Measurements from ENCODE around the gene PSMD14.
A peak's percentile ranks its signal among the peaks of the same experiment; 100 is the strongest.

The PSMD14 gene

DNA sequence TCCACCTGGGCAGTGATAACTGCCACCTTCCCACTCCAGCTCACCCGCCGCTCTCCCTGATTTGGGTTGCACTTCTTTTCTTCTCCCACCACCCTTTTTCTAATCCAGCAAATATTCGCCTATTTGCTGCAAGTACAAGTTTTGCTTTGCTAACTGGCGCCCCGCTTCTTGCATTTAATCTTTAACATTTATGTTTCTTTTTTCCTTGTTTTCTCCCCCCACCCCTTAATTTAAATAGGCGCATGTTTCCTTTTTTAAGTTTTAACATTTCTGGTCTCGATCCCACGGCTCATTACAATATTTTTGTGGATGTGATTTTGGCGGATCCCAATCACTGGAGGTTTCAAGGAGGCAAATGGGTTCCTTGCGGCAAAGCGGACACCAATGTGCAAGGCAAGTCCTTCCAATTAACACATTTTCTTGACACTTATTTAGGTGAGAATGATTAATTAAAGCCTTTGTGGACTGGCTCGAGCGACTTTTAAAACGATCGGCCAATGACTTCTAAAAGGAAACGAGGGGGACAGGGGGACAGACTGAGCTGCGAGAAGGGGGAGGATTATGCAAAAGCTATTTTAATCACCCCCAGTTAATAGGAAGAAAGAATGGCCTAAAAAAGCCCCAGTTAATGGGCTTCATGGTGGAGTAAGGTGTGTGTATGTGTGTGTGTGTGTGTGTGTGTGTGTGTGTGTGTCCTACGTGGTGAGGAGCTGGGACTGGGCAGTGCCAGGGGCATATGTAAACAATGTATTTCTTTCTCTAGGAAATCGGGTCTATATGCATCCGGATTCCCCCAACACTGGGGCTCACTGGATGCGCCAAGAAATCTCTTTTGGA, 109.4 kb downstream of the PSMD14 start:
- no peaks in the 10 kb centered on the region for H3K36me3 ChIP-seq
- DNase-seq: no peak
- no peak overlapping the region for H3K27ac ChIP-seq
- H3K4me1 ChIP-seq: peaks cover 0 to 52% (median 33%) of the 10 kb centered on the region in 4 donors
- TF ChIP-seq, protein P1, sequence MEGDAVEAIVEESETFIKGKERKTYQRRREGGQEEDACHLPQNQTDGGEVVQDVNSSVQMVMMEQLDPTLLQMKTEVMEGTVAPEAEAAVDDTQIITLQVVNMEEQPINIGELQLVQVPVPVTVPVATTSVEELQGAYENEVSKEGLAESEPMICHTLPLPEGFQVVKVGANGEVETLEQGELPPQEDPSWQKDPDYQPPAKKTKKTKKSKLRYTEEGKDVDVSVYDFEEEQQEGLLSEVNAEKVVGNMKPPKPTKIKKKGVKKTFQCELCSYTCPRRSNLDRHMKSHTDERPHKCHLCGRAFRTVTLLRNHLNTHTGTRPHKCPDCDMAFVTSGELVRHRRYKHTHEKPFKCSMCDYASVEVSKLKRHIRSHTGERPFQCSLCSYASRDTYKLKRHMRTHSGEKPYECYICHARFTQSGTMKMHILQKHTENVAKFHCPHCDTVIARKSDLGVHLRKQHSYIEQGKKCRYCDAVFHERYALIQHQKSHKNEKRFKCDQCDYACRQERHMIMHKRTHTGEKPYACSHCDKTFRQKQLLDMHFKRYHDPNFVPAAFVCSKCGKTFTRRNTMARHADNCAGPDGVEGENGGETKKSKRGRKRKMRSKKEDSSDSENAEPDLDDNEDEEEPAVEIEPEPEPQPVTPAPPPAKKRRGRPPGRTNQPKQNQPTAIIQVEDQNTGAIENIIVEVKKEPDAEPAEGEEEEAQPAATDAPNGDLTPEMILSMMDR (IDR thresholded peaks at IDR 0.05): no peak
- peaks cover 0 to 73% of the 10 kb centered on the region in 2 donors for H3K27me3 ChIP-seq
- intact Hi-C loops (cut with DNase I; ENCODE audit: low total_unique reads): no loop called here
- H3K4me3 ChIP-seq: no peak overlapping the region
- H3K9me3 ChIP-seq: no peaks in the 10 kb centered on the region

DNA sequence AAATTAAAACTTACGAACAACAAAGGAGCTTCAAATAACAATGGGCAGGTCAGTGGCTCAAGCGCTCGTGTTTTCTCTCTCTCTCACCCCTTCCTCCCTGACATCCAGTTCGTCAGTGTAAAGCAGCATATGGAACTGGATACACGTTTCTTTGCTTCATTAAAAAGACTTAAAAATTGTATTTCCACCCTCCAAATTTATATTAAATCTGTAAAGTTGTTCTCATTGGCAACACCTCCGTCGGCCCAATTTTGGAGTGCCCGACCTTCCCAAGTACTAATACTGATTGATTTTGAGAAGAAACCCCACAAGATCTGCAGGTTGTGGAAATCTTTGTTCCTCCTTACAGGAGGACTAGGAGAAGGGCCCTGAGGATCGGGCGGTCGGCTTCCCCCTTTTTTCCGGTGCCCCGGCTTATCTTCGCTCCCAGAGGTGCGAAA, 110.1 kb downstream of the PSMD14 start:
- Histone ChIP-seq H3K9me3 (no peaks in the 10 kb centered on the region), H3K36me3 (no peaks in the 10 kb centered on the region), H3K4me3 (peak overlapping the region in 1 of 2 donors; percentile 17), H3K4me1 (peaks cover 0 to 54% (median 34%) of the 10 kb centered on the region in 4 donors), H3K27me3 (peaks cover 1 to 79% of the 10 kb centered on the region in 2 donors), H3K27ac (no peak overlapping the region)
- TF ChIP-seq, protein P1 (IDR thresholded peaks at IDR 0.05): no peak
- DNase-seq: no peak
- intact Hi-C loops (cut with DNase I; ENCODE audit: low total_unique reads): no loop called here

DNA sequence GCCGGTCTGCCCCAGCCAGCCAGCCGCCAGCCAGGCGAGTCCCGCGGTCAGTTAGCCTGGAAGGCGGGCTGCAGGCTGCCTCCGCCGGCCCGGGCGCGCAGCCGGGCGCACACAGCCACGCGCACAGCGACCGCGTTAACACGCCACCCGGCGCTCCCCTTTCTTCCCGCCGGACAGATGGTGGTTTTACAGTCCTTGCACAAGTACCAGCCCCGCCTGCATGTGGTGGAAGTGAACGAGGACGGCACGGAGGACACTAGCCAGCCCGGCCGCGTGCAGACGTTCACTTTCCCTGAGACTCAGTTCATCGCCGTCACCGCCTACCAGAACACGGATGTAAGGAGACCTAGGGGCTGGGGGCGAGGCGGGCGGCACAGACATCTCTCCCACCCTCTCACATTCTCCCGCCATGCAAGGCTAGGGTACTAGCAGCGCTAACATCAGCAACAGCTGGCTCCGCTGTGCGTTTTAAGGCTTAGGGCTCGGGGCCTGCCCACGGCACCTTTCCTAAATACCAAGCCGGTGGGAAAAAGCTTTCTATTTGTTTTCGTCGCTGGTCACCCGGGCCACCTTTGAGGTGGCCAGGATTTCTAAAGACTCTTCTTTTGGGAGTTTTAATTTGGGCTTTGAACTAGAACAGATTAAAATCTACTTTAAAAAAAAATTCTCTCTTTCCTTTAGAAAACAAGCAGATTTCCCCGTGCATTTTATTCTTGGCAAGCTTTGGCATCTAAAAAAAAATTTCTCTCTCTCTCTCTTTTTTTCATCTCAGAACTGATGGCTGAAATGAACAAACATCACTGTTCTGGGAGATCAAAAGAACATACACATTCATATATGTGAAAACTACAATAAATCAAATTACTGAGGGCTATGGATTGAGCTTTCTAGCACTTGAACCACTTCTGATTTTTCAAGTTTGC, 110.8 kb downstream of the PSMD14 start:
- no peak for DNase-seq
- H3K27me3 ChIP-seq: peaks cover 5 to 86% of the 10 kb centered on the region in 2 donors
- H3K4me1 ChIP-seq: peaks cover 0 to 59% (median 38%) of the 10 kb centered on the region in 4 donors
- H3K27ac ChIP-seq: no peak overlapping the region
- TF ChIP-seq, protein P1 (IDR thresholded peaks at IDR 0.05): no peak
- H3K36me3 ChIP-seq: no peaks in the 10 kb centered on the region
- H3K9me3 ChIP-seq: no peaks in the 10 kb centered on the region
- peak overlapping the region in 1 of 2 donors; percentile 17 for H3K4me3 ChIP-seq
- intact Hi-C loops (cut with DNase I; ENCODE audit: low total_unique reads): no loop called here

DNA sequence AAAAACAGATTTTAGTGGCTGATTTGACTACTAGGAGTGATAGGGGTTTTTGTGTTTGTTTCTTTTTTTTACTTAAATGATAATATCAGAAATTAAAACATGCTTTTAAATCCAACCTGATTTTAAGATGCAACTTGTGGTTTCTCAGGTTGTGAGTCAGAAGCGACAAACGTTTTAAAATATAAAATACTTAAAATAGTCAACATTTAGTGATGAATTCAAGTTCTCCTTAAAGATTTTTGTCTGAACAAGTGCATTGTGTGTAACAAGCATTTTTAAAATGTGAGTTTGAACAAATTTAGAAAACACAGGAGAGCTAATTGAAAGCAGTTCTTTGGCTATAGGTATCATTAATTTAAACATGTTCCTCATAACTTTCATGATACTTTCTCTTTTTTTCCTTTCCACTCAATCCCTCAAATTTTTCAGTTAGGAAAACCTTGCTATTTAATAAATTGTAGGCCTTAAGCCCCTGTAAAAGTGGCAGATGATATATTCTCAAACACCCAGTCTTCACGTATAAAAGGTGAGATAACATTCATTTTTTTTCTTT, 111.5 kb downstream of the PSMD14 start:
- Histone ChIP-seq H3K4me1 (peaks cover 0 to 57% (median 37%) of the 10 kb centered on the region in 4 donors), H3K4me3 (no peak overlapping the region), H3K27ac (no peak overlapping the region), H3K27me3 (peaks cover 10 to 93% of the 10 kb centered on the region in 2 donors), H3K36me3 (no peaks in the 10 kb centered on the region), H3K9me3 (no peaks in the 10 kb centered on the region)
- intact Hi-C loops (cut with DNase I; ENCODE audit: low total_unique reads): no loop called here
- no peak for DNase-seq
- TF ChIP-seq, protein P1 (IDR thresholded peaks at IDR 0.05): no peak

DNA sequence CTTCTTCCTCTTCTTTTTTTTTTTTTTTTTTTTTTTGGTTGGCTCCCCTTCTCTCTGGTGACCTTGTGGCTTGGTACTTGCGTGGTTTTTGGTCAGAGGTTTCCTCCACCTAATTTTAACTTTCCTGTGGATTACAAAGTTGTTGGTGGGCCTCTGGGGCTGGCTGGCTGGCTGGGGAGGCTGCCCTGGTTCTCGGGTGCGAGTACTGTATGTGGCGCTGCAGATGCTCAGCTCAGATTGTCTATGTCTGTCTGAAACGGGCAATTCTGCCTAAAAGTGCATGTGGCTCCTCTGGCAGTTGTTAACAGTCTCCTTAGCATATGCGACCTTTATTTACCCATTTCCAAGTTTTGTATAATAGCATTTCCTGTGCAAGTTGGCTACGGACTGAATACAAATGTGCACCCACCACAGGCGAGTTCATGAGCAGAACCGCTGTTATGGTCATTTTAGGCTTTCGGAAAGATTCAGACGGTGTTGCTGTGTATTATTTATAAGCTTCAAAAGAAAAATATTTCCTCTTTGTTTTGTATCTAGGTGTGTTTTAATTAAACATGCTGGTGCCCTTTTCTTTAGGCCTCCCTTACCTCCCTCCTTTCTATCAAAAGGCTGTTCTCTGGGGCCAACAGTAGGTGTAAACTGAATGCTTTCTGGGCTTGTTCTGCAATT, 112.3 kb downstream of the PSMD14 start:
- DNase-seq: no peak
- Histone ChIP-seq H3K27me3 (peaks cover 10 to 100% of the 10 kb centered on the region in 2 donors), H3K4me3 (no peak overlapping the region), H3K36me3 (no peaks in the 10 kb centered on the region), H3K4me1 (peaks cover 0 to 49% (median 29%) of the 10 kb centered on the region in 4 donors), H3K9me3 (no peaks in the 10 kb centered on the region), H3K27ac (no peak overlapping the region)
- TF ChIP-seq, protein P1 (IDR thresholded peaks at IDR 0.05): no peak
- intact Hi-C loops (cut with DNase I; ENCODE audit: low total_unique reads): no loop called here

Data from tibial artery (tissue), 4 donors.